Measurements from ENCODE around the gene CTAGE8.
"Not testable (repeated sequence)": the region's sequence is repeated elsewhere in the genome, so short reads cannot be mapped to it uniquely, and the experiment has no call there.

CTAGE8 gene

GRCh38 chr7:144218581-144218980, 50.5 kb downstream of the CTAGE8 start:
- not testable (repeated sequence) for H3K4me1 ChIP-seq (ENCODE audit: insufficient read depth, low read length); H3K9ac ChIP-seq (ENCODE audit: low read depth, low read length); H3K27me3 ChIP-seq (ENCODE audit: insufficient read depth, low read length); H3K27ac ChIP-seq (ENCODE audit: low read length); H3K4me3 ChIP-seq (ENCODE audit: low read length); H3K36me3 ChIP-seq (ENCODE audit: insufficient read depth, low read depth, low read length); H3K9me3 ChIP-seq (ENCODE audit: insufficient read depth, low read depth, low read length)

DNA sequence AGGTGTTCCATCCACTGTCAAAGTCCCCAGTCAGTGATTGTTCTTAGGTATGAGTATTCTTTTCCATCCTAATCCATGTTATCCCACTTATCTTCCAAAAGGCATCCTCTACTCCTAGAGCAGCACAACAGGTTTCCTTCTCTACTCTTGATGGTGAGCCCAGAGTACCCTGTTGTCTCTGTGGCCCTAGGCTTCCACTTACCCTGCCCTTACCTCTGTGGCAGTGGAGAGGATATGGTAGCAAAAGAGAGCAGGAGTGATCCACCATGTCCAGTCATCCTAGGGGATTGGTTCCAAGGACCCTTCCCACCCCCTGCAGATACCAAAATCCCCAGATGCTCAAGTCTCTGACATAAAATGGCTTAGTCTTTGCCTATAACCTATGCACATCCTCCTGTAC, 51.9 kb downstream of the CTAGE8 start:
- not testable (repeated sequence) for H3K4me1 ChIP-seq (ENCODE audit: insufficient read depth, low read length); H3K36me3 ChIP-seq (ENCODE audit: insufficient read depth, low read depth, low read length); H3K27ac ChIP-seq (ENCODE audit: low read length); H3K9me3 ChIP-seq (ENCODE audit: insufficient read depth, low read depth, low read length); H3K27me3 ChIP-seq (ENCODE audit: insufficient read depth, low read length); H3K9ac ChIP-seq (ENCODE audit: low read depth, low read length); H3K4me3 ChIP-seq (ENCODE audit: low read length)
